T-helper 22 cell (primary cell): ENCODE measurements around the gene FHOD3.
"Not testable (repeated sequence)": the region's sequence is repeated elsewhere in the genome, so short reads cannot be mapped to it uniquely, and the experiment has no call there.

Experiments used
- DNase-seq: peaks from one replicate; pipeline ENCODE4 v3.0.0-alpha.2; 2020; ENCODE audit warnings: low read depth

FHOD3 gene

DNA sequence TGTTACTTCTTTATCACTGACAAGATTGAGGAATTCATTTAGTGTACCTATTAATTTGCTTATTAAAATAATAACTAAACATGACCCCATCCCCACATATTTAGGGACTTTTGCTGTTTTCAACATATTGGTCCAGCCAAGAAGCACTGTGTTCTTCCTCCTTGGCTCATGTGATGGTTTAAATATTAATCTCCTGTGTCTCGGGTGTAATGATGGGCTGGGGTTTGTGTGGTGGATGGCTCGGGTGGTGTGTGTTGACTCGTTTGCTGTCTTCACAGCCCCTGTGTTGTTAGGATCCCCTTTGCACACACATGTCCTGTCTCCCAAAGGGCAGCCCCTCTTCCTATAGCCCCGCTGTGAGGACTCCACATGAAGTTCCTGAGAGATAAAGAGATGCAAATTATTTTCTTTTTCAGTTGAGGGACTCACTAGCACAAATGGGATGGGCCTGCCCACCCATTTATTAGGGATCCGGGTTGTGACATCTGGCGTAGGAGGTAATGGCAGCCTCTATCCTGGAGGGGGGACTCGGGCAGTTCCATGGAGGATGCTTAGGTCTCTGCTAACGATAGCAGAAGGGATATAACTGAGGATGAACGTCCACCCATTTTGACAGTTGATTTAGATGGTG lies 53.4 kb downstream of the FHOD3 start:
- DNase-seq: no peak

DNA sequence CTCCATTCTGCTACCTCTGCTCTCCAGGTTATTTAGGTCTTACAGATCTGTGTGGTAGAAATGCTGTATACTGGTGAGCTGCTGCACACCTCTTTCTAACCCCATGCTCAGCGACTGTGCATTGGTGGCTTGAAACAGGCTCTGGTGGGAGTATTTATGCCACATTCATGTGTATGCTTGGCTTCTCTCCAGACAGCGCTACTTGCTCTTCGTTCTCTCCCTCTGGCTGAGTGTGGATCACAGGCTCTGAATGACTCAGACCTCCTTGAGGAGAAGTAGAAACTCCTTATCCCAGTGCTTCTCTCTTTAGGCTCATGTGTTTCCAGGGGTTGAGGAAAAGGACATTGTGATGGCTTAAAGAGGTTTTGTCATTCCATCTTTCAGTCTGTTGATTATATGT lies 54.9 kb downstream of the FHOD3 start:
- DNase-seq: no peak

DNA sequence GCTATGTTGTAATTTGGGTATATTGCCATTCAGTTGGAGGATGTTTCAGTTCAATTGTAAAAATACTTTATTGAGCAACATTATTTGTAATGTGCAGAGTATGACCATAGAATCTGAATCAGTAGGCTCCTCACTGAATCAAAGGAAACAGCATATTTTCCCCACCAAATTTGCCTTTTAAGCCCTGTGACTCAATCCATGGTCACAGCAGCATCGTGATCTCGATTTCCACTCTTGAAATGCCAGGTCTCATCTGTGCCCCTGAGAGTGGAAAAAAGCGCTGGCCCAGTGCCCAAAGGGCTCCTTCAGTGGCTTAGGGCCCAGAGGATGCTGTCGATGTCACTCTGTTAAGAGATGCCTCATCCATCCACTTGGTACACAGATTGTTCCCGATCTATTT lies 57.5 kb downstream of the FHOD3 start:
- no peak for DNase-seq

DNA sequence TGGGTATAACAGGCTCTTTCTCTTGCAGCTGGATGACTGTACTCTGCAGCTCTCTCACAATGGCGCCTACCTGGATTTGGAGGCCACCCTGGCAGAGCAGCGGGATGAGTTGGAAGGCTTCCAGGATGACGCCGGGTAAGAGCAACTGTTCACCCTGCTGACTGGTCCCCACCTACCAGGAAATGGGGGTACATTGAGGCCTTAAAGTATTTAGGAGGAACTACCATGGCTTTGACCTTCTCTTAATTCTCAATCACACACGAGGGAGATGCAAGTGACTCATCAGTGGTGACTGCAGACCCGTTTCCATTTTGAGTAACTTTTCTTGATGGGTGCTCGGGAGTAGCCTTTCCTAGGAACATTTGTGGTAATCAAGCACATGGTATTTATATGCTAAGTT lies 58.0 kb downstream of the FHOD3 start:
- no peak for DNase-seq

DNA sequence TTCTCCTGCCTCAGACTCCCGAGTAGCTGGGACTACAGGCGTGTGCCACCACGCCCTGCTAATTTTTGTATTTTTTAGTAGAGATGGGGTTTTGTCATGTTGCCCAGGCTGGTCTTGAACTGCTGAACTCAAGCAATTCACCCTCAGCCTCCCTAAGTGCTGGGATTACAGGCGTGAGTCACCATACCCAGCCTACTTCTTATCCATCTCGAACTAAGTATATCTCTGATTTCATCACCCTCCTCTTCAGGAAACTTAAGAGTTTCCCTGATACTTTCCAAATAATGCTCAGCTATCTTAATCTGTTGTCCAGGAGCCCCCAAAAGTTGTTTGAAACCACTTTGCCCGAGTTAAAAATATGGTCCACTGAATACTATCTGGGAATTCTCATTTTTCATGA lies 59.2 kb downstream of the FHOD3 start:
- DNase-seq: not testable (repeated sequence)

DNA sequence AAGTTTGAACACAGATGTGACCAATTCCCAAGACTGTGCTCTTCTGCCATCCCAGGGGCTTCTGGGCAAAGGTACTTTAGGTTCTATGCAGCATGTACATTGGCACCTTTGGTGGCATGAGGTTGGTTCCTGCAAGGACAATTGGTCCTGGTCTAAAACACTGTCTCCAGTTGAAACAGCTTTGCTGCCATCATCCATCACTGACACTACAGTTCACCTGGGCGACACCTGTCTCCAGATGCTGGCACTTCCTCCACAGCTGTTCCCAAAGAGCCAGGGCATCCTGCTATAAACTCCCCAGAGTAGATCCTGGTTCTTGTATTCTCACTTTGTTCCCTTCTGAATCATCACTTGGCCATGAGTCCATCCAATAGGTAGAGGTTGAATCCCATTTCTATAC lies 60.6 kb downstream of the FHOD3 start:
- DNase-seq: no peak

DNA sequence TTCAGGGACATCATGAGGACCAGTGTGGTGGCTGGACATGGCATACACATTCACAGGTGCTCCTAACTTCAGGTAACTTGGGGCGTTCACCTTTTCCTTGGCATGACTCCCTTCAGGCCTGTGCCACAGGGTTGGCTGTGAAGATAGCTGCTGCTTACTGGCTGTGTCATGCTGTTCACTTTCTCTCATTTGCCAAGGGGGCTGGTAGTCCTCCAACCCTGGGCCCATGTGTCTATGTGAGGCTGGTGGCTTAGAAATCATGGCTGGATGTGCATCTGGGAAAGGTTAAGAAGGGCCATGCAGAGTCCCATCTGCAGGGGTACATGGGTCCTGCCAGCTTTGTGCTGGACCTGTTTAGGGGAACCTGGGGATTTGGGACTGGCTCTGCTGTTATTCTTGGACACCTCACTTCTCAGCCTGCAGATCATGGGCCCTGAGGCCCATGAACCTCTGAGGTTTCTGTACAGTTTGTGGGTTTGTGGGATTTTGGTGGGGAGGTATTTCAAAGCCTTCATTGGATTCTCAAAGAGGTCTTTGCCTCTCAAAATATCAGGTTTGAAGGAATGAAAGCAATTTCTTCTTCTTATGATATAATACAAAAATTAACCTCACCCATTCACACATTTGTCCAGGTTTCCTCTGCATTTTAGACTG lies 62.9 kb downstream of the FHOD3 start:
- no peak for DNase-seq

DNA sequence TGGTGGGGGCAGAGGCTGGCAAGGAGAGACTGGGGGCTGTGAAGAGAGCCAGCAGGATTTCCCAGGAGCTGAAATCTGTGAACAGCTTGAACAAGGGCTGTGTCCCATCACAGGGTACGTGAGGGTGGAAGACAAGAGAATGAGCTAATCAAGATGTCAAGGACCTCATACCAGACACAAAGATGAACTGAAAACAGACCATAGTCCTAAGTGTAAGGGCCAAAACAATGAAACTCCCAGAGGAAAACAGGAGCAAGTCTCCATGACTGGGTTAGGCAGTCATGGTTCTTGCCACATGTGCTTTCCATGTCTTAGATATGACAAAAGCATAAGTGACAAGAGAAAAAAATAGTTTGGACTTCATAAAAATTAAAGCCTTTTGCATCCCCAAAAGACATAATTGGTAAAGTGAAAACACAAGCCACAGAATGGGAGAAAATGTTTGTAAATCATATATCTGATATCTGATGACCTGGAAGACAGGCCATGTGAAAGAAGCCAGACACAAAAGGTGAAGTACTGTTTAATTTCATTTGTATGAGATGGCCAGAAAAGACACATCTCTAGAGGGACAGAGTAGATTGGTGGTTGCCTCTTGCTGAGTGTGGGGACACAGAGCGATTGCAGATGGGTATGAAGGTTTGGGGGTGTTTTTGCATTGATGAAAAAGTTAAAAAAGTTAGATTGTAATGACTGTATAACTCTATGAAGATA lies 67.6 kb downstream of the FHOD3 start:
- DNase-seq: no peak

DNA sequence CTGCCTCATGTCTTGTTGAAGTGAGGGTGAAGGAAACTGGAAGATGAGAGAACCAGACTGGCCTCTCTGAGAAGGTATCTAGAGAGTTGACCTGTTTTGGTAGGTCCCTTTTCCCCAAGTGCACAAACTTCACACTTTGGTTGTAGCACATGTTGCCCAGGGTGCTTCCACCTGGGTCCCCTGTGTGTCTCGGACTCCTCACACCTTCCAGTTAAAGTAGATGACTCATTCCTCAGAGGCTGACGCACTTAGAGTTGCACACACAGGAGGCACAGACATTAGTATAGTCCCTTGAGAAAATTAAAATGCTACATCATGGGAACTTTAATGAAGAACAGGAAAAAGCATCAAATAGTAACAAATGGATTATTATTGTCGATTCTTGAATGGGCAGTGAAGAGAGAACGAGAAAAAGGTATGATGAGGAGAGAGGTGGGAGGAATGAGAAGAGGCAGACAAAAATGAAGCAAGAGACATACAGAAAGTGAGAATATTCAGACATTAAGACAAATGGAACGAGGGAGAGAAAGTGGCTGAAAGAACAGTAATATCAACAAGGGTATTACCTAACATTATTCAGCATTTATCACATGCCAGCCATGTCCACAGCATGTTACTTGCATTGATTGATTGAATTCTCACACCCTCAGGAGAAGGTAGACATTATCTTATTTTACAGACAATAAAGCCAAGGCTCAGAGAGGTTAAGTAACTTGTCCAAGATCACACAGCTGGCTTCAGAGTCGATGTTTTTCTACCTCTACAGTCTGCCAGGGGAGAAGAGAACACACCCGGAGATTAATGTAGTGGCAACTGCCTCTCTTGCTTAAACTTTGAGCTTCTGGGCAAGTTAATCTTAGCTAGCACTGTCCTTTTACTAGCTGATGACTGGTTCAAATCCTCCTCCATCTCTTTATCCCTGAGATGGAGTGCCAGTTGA lies 68.6 kb downstream of the FHOD3 start:
- no peak for DNase-seq

DNA sequence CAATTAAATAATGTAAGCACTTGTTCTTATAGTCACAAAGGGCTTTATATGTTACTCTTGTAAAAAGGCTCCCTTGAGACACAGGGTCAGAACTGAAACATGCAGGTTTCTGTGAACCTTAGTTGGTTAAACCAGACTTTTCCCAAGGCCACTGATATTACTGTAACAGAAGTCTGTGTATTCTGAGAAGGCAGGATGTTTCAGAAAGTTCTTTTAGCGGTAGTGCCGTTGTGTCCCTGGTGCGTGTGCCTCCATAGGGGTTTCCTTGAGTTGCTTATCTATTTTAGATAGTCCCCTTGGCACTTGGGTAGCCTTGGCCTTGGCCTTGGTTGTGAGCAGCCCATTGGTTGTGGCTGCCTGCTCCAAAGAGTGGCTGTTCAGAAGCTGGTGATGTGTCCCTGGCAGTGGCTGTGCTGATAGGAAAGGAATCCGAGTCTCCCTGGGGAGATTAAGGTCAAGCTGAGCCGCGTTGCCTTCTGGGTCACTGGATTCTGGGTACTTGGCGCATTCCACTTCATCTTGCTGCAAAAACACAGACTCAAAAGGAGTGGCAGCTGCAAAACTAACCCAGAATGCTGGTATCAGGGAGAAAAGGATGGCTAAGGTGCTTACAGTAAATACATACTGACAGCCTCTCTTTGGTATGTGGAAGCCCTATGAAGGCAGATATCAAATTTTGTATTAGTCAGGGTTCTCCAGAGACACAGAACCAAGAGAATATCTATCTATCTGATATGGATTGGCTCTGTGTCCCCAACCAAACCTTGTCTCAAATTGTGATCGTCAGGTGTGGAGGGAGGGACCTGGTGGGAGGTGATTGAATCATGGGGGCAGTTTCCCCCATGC lies 69.7 kb downstream of the FHOD3 start:
- DNase-seq: no peak

DNA sequence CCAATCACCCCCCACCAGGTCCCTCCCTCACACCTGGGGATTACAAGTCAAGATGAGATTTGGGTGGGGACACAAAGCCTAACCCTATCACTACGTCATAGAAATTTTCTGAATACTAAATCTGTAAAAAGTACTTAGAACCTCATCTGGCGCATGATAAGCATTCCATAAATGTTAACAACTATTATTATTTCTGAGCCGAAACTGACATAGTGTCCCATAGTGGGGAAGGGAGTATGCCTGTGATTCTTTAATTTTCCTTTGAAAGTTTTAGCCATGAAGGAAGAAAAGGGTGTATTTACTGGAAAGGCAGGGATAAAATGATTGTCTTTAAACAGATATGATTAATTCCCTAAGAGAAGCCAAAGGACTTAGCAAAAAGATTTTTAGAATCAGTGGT lies 71.4 kb downstream of the FHOD3 start:
- DNase-seq: no peak

DNA sequence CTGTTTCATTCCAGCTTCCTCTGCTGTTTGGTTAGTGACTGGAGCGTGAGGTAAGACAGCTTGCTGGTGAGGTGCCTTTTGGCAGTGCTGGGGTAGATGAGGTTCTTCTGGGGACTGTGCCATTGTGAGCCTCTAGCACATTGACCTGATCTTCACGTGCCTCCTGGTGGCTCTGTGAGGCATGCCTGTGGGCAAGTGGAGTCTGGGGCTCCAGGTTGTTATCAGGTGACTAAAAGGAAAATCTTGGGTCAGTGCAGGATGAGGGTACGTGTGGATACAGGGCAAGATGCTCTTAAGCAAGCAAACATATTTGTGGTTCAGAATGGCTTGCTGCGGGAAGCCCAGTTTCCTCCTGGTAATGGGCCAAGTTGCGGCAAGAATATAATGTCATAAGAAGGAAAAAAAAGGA lies 75.4 kb downstream of the FHOD3 start:
- no peak for DNase-seq

DNA sequence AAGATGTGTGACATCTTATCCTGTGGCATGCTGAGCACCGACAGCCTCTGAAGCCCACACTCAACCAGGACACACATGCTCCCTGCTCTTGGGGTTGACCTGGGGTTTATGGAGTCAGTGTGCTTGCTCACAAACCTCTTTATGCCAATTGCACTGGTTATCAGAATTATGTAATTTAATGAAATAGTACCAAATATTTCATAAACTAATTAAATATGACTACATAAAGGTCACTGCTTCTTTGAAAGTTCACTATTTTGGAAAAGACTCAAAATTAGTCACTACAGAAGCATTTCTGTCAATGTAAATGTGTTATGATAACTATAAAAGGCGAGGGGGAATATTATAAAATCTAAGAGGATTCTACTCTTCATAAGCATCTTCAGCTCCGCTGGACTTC lies 76.7 kb downstream of the FHOD3 start:
- no peak for DNase-seq

DNA sequence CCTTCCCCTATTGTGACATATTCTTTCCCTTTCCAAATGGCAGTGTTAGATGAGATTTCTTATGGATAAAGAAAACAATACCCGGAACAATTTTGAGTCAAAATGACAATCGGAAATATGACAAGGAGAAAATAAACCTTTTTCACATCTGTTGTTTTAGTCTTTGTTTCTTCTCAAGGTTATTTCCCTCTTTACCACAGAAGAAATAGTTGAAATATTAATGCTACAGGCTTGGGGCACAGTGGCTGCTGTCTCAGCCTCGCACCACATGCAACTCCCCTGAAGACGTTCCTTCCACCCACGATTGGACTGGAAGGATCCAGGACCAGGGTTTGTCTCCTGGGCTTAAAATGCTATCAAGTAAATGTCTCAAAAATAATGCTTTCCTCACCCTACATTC lies 77.6 kb downstream of the FHOD3 start:
- DNase-seq: no peak

DNA sequence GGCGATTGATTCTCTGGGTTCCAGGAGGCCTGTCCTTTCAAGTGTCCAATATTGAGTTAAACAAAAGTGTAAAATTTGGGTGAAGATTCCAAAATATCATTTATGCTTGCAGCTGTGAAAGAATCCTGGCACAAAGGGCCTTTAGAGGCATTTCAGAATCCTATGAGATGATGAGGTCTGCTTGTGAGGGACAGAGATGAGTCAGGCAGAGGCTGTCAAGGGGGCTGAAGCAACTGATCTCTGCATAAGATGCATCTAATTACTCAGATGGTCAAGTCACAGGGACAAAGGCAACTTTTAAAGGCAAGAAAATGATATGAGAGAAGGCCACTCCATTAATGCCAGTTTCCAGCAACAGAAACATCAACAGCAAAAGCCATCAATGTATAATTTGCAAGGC lies 78.8 kb downstream of the FHOD3 start:
- DNase-seq: no peak

DNA sequence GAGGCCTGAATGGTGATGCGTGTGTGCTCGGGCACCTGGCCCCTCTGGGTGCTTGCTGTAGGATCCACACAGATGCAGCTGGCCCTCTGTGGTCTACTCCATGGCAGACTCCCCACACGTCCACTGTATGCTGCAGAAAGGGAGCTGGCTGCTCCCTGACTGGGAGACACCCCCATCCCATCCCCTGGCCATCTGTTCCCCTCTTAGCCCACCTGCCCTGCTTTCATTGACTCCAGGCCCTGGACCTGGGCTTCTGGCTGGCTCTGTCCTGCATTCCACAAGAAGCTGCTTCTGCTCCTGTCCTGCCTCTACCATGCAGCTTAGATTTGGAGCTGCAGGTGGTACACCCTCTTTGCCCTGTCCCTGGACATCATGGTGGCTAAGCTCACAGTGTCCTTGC lies 80.1 kb downstream of the FHOD3 start:
- DNase-seq: no peak

DNA sequence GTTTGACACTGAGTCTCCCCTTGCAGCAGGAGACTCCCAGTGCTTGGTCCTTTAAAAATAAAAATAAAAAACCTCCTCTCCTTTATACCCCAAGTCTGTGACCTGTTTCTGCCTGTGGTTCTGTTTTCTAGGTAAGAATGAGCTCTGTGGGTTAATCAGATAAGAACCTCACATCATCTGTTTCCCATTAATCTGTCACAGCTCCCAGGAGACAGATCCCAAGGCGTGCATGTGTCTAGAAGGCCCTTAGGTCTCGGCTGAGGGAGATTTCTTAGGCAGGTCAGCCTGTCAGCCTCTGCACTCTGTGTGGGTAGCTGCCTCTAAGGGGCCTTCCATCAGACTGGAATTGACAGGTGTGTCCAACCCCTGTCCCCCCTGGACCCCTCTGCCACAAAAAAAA lies 80.7 kb downstream of the FHOD3 start:
- no peak for DNase-seq

DNA sequence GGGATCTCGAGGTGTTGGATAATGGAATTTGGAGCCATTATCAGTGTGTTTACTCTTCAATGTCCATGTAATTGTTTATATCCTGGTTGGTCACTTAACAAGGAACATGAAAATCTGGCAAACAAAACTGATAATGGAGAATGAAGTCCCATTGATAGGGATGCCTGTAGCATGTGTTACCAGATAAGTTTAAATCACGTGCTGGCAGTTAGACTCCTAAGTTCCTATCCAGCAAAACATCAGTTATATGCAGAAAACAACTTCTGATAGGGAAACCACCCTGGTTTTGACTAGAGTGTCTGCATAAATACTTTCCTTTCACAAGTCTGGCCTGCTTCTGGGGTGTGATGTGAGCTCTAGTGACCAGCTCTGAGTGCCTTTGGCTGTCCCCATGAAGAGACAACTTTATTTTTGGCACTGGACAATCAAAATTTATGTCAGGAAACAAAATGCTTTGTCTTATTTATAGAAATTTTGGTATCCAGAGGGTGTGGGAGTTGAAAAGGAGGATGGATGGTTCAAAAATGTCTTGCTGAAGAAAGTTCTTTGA lies 82.0 kb downstream of the FHOD3 start:
- DNase-seq: no peak

DNA sequence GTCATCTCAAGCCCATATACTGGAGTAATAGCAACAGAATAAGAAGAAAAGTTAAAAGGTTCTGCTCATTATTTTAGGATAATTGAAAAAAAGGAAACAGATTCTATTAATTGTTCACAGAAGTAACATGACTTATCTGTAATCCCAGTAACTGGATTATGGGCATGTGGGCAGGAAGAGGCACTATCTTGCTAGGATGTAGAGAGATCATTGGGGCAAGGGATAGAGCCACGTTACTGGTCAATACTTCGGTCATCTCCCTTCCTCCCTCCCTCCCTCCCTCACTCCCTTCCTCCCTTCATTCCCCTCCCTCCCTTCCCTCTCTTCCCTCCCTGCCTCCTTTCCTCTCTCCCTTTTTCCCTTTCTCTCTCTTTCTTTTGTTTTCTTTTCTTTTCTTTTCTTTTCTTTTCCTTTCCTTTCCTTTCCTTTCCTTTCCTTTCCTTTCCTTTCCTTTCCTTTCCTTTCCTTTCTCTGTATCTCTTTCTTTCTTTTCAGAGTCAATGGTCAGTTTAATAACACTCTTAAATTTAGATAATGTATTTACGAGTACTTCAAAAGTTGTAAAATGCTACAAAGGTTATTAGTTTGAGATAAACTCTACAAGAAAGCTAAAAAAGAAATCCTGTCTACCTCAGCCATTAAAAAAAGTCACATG lies 82.8 kb downstream of the FHOD3 start:
- DNase-seq: no peak

DNA sequence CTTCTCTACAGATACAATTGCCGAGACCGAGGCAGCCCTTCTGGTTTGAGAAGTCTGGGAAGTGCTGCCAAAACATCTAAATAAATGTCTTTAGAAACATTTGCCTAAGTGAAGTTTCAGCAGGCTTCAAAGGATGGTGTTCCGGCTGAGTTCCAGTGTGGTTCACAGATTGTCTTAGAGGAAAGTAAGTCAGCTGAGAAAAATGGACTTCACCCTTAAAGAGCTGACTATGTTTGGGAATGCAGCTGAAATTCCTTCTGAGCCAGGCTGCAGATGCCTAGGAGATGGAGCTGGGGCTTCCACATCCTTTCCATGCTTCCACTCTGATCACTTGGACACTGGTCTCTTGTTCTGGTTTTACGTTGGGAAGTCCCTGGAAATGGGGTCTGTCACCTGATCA lies 83.6 kb downstream of the FHOD3 start:
- DNase-seq: no peak

DNA sequence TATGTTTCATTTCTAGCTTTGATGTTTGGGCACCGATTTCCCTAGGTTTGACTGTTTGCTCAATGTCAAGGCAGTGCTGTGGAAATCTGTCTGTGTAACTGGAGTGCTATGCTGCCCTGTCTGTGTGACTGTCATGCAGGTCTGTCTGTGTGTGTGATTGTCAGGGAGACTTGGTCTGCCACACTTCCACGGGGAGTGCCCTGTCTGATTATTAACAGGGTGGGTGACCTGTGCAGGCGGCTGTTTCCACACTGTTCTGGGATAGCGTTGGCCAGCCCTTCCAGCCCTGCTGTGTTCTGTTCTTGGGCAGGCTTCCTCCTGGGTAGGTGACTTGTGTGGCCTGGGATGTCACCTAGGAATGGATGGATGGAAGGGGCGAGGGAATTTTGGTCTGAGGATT lies 85.3 kb downstream of the FHOD3 start:
- no peak for DNase-seq
